ENCODE data around the gene ZNF629.
A peak's percentile ranks its signal among the peaks of the same experiment; 100 is the strongest.

Gene ZNF629

GRCh38 chr16:30766206-30766932 lies 20.6 kb downstream of the ZNF629 start:
- no peak for DNase-seq

GRCh38 chr16:30764816-30765465 lies 22.1 kb downstream of the ZNF629 start:
- no peak for DNase-seq

GRCh38 chr16:30764086-30764485 lies 22.9 kb downstream of the ZNF629 start:
- no peak for DNase-seq

- DNase-seq = no peak
Observed at GRCh38 chr16:30762991-30763725, 23.8 kb downstream of the ZNF629 start.

GRCh38 chr16:30761928-30762902 lies 24.8 kb downstream of the ZNF629 start, which contains the start of the genes CFAP119 and RNF40:
CFAP119 (minus strand) TSS chr16:30762062; CDS start chr16:30761748, 314 bp downstream.
RNF40 (plus strand) TSS chr16:30762322; CDS start chr16:30762546, 224 bp downstream.
- DNase-seq = peak; percentile 99

GRCh38 chr16:30761427-30761927 lies 25.5 kb downstream of the ZNF629 start:
- peak; percentile 53 for DNase-seq

GRCh38 chr16:30760577-30761426 lies 26.2 kb downstream of the ZNF629 start:
- DNase-seq = no peak

- no peak for DNase-seq
Observed at GRCh38 chr16:30760001-30760559, 26.9 kb downstream of the ZNF629 start.

- no peak for DNase-seq
Observed at GRCh38 chr16:30758988-30759491, 28.0 kb downstream of the ZNF629 start.

GRCh38 chr16:30757316-30757715 lies 29.7 kb downstream of the ZNF629 start:
- DNase-seq = no peak

GRCh38 chr16:30756781-30757100 lies 30.3 kb downstream of the ZNF629 start:
- DNase-seq = no peak

GRCh38 chr16:30755955-30756780 lies 30.8 kb downstream of the ZNF629 start:
- no peak for DNase-seq

GRCh38 chr16:30753596-30753995 lies 33.4 kb downstream of the ZNF629 start:
- no peak for DNase-seq

GRCh38 chr16:30750876-30751465 lies 36.0 kb downstream of the ZNF629 start:
- no peak for DNase-seq

GRCh38 chr16:30750201-30750600 lies 36.8 kb downstream of the ZNF629 start:
- no peak for DNase-seq

- no peak for DNase-seq
Observed at GRCh38 chr16:30748634-30749445, 38.2 kb downstream of the ZNF629 start.

- peak; percentile 99 for DNase-seq
Observed at GRCh38 chr16:30747799-30748633, 39.0 kb downstream of the ZNF629 start, which contains the start of gene PHKG2. PHKG2 (plus strand) TSS chr16:30748425; CDS start chr16:30748821, 396 bp downstream.

Measured in NCI-H510A treated with DMSO at 0.1 percent for 48 hours (cell line).